Activated T-cell treated with anti-CD3 and anti-CD28 coated beads for 48 hours (primary cell): ENCODE measurements around the gene XPR1.

Source experiments
- DNase-seq: peaks from one replicate; pipeline ENCODE4 v3.0.0-alpha.2; 2020; ENCODE audit warnings: low read depth

Gene XPR1

GRCh38 chr1:180933141-180933540, 301.3 kb downstream of the XPR1 start:
- DNase-seq: no peak

GRCh38 chr1:180934563-180934962, 302.7 kb downstream of the XPR1 start:
- no peak for DNase-seq

- no peak for DNase-seq
Observed at GRCh38 chr1:180935326-180936109, 303.7 kb downstream of the XPR1 start.

- DNase-seq: no peak
Observed at GRCh38 chr1:180936110-180937011, 304.5 kb downstream of the XPR1 start.

DNA sequence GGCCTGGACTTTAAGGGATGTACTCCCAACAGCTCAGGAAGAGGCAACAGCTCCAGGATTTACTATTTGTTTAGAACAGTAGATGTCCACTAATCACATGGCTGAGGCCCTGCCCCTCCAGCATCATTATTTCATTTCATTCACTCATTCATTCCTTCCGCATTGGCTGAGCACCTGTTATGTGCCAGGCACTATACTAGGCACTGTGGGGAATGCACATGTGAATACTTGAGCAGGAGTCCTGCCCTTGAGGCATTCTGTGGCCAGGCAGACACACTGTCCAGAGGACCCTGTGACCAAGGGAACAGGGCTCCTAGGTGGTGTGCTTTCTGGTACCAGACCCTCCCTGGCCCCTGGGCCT, 305.2 kb downstream of the XPR1 start:
- no peak for DNase-seq

DNA sequence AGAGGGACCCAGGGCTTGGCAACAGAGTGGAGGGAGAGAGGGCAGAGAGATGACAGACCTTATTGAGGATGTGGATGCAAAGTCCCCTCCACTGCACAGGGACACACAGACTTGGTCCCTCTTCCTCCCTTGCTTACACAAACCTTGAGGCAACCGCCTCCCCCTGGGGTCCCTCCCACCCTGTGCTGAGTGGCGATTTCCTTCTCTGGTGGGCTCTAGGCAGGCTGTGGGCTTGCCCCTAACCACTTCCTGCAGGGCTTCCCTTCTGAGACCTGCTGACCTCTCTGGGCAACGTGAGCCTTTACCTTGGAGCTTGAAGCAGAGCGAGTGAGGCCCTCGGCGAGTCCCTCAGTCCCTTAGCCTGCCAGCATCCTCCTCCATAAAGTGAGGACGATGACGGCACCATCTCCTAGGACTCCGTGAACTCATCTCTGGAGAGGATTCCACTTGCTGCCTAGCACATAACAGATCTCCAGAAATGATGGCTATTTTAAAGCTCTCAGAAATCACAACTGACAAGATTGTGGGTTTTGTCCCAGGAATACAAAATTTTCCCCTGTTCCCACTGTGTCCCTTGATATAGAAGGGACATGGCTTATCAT, 305.9 kb downstream of the XPR1 start:
- no peak for DNase-seq

- DNase-seq: no peak
Observed at GRCh38 chr1:180939073-180939710, 307.4 kb downstream of the XPR1 start.

DNA sequence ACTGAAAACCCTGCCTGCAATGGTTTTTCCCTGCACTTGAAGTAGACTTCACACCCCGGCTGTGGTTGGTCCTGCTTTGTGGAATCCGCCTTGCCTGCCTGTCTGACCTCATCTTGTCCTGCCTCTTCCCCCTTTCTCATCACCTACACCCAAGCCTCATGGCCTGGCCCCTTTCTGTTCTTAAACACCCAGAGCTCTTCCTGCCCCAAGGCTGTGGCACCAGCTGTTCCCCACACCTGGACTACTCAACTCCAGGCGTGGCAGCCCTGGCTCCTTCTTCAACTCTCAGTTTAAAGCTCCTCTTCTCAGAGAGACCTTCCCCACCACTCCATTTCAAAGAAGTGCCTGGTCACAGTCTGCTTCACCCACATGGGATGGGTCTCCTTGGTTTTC, 307.9 kb downstream of the XPR1 start:
- no peak for DNase-seq
